ENCODE data around the gene INSIG1.

DNA sequence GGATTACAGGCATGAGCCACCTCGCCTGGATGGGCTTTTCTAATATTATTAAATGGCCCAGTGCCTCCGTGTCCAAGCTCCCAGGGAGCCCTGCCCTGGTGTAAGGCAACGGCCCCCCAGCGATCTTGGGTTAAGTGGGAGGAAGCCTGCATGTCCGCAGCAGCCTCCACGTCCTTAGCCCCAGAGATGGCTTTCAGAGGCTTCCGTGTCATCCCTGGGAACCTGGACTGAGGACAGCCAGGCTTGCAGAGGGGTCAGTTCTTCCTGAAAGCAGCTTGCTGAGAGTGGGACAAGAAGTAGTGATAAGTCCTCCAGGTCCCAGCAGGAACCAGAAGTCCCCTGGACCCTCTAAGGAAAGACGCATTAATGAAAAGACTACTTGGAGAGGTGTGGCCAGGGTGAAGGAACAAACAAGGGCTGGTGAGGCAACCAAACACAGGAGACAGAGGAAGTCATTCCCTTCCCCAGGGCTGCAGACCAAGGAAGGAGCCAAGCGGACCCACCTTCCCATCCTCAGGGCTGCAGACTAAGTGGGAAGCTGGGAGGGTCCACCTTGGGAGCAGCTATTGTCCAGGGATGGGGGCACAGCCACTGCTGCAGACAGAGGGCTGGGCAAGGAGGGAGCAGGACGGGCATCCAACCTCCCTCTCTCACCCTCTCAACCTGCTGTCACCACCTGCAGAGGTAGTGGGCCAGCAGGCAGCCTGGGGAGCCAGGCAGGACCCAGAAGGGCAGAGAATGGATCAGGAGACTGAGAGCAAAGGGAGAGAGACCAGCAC, 13.0 kb upstream of the INSIG1 start:
- TF ChIP-seq POLR2AphosphoS5 (IDR thresholded peaks at IDR 0.05; ENCODE audit: low read depth, low read length) (no peak), RAD21 (IDR thresholded peaks at IDR 0.05; ENCODE audit: low read length) (no peak)

Data from SK-N-SH (cell line).